GM21717 (cell line): ENCODE measurements around the gene CLMN.

Experiments used
- ATAC-seq: cut with Tn5 transposase; IDR thresholded peaks from one replicate; pipeline ENCODE4 v1.9.1; 2021; ENCODE audit warnings: mild to moderate bottlenecking, moderate library complexity; ENCODE audit not compliant: unreplicated experiment

The CLMN gene, protein sequence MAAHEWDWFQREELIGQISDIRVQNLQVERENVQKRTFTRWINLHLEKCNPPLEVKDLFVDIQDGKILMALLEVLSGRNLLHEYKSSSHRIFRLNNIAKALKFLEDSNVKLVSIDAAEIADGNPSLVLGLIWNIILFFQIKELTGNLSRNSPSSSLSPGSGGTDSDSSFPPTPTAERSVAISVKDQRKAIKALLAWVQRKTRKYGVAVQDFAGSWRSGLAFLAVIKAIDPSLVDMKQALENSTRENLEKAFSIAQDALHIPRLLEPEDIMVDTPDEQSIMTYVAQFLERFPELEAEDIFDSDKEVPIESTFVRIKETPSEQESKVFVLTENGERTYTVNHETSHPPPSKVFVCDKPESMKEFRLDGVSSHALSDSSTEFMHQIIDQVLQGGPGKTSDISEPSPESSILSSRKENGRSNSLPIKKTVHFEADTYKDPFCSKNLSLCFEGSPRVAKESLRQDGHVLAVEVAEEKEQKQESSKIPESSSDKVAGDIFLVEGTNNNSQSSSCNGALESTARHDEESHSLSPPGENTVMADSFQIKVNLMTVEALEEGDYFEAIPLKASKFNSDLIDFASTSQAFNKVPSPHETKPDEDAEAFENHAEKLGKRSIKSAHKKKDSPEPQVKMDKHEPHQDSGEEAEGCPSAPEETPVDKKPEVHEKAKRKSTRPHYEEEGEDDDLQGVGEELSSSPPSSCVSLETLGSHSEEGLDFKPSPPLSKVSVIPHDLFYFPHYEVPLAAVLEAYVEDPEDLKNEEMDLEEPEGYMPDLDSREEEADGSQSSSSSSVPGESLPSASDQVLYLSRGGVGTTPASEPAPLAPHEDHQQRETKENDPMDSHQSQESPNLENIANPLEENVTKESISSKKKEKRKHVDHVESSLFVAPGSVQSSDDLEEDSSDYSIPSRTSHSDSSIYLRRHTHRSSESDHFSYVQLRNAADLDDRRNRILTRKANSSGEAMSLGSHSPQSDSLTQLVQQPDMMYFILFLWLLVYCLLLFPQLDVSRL

DNA sequence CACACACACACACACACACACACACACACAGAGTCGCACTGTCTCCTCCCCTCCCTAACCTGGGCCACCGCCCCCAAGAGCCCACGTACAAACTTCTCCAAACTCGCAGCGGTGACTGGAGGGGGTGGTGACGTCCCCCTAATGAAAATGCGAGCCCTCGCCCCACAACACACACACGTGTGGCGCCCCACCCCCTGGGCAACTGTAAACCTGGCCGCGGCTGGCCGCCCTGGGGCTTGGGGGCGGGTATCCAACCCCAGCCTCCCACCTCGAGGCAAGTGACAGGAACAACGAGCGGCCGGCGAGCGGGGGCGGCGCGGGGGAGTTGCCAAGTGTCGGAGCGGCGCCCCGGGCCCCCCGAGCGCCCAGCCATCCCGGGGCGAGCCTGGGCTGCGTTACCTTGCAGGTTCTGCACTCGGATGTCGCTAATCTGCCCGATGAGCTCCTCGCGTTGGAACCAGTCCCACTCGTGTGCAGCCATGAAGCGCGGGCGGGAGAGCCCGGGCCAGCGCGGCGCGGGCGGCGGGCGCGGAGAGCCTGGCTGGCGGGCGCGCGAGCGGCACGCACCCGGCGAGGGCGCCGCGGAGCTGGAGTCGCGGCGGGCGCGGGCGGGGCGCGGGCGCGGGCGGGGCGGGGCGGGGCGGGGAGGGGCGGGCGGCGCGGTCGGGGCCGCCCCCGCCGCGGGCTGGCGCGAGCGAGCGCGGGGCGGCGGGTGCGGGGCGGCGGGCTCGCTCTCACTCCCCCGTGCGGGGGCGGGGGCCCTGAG lies at the start of gene CLMN:
Gene CLMN, minus strand, starts transcription at position 597 of the 766 bp plus-strand sequence. Its CDS starts 116 bp downstream, at position 481.
- ATAC-seq: no peak

DNA sequence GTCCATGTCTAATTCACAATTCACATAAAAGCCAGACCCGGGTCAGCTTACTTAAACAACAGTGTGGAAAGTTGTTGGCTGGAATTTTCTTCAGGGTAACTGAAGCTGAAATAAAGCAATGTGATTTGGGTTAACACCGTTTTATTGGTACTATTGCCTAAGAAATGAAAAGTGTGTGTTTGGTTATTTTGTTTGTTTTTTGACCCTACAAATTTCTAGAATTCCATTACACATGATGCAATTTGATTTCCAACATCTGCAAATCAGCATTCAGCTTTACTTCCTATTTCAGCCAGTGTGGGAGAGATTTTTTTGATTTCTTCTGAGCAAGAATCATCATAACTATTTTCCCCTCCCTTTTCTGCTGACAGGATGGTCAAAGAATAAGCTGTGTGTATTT lies 45.7 kb upstream of the CLMN start:
- ATAC-seq: no peak

DNA sequence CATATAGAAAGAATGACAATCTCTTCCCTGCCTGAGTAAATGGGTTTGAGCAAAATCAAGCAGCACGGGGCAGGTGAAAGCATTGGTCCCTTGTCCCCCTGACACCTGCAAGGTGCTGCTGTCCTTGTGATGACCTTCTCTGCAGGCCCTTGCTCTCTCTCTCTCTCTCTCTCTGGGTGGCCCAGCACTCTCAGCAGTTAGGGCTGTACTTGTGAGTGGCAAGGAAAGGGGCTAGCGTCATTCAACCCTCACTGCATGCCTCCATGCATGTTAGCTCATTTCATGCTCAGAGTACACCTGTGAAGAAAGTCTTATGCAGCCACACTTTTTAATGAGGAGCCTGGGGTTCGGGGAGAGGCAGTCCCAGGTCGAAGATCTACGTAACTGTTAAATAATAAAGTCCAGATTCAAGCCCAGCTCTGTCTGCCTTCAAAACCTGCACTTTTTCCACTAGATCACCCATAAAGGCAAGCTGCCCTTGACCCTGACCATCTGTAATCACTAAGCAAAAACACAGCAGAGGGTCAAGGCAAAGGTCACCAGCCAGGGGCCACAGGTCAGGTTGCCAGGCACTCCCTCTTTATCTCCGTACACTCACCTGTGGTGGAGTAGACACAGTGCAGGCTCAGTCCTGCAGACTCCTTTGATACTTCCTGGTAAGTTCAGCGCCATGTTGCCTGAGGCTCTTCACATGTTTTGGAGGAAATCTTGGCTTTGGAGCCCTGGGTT lies 44.9 kb upstream of the CLMN start:
- no peak for ATAC-seq

DNA sequence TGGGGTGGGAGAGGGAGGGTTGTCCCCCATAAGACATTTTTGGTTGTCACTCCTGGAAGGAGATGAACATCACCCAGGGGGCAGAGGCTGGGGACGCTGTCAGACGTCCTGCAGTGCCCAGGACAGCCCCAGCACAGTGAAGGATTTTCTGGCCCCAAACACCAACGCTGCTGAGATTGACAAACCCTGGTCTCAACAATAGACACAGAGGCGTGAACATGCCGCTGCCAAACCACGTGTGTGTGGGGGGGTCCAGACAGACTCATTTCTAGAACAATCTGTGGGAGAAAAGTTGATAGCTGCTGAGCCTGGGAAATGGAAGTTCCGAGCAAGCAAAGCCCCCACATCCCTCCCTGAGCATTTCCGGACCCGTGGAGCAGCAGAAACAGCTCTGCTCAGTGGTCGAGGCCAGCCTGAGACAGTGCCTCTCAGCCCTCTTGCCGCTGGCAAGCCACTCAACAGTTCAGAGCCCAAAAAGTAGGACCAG lies 43.8 kb upstream of the CLMN start:
- no peak for ATAC-seq

DNA sequence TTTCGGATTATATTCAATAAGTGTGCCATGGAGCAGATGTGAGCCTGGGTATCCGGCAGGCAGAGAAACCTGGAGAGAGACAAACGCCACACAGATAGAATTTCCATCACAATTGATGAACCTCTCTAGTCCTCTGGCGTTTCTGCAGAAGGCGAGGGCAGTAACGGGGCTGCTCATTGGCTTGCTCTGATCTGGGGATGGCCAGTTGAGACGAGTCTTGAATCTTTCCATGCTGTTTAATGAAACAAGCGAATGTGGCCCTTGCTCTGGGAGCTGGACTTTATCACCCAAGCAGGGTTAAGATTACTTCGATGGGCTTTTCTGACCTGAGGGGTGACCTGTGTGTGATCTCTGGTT lies 42.4 kb upstream of the CLMN start:
- ATAC-seq: no peak

DNA sequence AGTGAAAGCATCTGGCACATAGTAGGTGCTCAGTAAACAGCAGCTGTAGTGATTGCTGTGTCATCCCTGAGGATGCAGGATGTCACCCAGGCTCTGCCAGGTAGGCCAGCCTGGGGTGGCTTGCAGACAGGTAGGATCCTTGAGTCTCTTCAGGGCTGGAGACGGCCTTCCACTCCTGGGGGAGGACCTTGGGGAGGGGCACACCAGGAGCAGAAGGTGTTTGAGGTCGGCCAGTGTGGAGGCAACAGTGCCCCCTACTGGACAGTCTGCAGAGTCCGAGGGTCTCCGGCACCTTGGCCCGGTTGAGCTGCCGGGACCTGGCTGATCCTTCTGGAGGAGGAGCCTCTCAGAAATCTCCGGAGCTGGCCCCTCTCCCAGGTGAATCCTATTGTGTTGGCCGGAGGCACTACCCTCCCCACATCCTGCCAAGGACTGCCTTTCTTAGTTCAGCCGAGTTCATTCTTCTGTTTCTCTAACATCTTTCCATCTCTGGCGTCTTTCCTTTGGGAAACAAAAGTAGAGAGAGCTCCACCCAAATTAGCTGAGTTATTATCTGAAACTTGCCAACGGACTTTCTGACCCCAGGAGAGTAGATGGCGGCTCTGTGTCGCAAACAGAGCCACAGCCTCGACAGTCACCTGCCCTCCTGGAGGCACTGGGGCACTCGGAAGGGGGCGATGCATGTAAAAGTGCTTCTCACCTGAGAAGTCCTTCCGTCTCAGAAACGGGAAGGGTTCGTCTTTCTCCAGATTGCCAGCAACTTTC lies 41.8 kb upstream of the CLMN start:
- peak; percentile 68 for ATAC-seq

DNA sequence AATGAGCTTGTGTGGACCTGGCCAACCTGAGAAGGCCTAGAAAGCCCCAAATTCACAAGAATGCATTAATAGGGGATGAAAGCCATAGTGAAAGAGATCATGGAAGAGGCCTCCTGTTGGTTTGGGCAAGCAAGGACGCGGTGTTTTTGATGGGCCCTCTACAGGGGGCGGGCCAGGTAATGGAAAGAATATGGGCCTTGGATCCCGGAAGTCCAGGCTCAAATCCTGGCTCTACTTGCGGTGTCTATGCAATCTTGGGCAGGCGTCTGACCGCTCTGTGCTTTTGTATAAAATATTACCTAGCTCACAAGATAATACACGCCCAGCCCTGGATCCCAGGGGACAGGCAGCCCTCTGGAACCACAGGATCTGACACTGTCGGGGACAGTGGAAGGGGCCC lies 41.1 kb upstream of the CLMN start:
- no peak for ATAC-seq

DNA sequence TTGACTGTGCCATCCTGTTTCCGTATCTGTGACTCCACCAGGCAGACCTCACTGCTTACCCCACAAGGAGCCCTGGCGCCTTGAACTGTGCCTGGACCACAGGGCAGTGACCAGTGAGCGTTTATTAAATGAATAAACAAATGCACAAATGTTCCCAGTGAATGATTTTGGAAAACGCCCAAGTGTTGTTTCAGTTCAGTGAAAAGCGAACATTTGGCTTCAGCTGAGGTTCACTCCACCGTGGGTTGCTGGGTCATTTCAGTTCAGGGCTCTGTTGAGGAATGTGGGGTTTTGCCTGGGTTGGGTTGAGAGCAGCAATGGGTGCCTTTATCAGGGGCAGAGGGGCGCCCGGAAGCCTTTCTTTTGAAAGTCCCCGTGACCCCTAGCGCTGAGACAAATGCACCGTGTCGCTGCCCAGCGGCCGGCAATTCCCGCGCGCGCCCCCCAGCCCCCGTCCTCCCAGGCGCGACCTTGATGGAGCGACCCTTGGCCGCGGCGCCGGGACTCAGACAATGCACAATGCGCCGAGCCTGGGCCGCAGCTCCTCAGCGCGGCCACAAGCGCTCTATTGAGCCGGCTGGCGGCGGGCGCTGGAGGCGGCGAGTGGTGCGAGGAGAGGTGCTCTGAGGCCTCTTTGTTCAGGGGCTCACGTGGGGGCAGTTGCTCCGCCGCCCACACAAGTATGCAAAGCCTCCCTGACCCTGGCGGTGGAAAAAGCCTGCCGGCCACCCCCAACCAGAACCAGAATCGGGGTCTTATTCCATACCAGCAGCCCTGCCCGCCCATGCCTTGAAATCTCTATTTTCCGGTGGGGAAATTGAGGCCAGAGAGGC lies 40.5 kb upstream of the CLMN start:
- ATAC-seq: no peak

DNA sequence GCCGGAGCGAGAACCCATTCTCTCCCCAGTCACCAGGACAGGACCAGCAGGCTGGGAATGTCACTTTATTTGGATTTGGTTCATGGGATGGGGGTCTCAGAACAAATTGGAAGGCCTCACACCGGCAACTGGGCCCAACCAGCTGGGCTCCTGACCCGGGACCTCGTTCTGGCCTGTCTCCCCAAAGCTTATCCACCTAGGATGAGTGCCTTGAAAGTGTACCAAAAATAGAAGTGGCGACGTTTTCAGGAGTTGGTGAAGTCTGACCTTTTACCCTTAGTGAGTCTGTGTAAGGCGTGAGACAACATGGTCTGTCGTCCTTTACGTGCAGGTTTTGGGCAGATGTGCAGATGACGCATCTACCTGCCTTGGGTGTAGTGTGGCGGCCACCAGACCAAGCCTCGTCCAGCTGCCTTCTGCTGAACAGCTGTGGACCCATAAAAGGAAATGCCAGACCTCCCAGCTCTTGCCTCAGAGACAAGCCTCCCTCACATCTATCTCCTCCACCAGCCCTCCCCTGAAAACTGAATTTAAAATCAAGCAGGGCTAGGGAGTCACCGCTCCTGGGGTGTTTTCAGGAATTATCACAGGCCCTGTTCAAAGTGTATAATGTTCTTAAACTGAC lies 36.6 kb upstream of the CLMN start:
- ATAC-seq: no peak

DNA sequence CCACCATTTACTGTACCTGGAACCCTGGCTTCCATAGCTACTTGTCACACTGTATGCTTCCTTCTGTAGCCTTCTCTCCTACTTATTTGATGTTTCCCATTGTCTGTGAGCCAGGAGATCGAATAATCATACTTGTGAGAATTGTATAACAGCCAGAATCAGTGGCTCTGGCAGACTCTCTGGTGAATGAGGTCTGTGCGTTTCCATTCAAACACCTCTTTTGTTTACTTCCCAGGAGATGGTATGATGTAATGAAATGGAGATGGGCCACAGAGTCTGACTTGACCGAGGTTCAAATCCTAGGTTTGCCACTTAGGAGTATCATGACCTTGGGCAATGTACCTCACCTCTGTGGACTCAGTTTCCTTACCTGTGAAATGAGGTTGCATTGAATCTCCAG lies 35.7 kb upstream of the CLMN start:
- ATAC-seq: no peak

DNA sequence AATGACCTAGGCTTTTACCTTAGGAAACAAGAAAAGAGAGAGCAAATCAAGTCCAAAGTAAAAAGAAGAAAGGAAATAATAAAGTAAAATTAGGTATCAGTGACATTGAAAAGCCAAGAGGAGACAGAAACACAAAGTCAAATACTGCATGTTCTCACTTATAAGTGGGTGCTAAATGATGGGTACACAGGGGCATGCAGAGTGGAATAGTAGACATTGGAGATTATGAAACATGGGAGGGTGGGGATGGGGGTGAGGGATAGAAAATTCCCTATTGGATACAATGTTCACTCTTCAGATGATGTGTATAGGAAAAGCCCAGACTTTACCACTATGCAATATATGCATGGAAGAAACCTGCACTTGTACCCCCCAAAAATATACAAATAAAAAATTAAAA lies 35.1 kb upstream of the CLMN start:
- ATAC-seq: no peak

DNA sequence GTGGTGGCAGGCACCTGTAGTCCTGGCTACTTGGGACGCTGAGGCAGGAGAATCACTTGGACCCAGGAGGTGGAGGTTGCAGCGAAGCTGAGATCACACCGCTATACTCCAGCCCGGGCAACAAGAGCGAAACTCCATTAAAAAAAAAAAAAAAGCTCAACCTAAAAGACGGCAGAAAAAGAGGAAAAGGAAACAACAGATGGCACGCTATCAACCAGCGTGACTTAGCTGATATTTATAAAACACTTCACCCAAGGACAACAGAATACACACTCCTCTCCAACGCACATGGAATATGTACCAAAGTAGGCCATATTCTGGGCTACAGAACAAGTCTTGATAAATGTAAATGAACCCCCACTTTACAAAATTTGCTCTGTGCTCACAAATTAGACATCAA lies 34.0 kb upstream of the CLMN start:
- ATAC-seq: no peak

DNA sequence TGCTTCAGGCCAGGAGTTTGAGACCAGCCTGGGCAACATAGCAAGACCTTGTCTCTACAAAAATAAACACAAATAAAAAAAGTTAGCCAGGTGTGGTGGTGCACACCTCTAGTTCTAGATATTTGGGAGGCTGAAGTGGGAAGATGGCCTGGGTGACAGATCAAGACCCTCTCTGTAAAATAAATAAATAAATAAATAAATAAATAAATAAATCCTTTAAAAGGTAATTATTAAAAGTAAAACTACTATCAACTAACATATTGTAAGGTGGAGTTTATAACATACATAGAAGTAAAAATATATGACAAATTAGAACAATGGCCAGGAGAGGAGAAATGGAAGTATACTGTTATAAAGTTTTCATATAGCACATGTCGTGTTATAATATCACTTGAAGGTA lies 33.3 kb upstream of the CLMN start:
- no peak for ATAC-seq

DNA sequence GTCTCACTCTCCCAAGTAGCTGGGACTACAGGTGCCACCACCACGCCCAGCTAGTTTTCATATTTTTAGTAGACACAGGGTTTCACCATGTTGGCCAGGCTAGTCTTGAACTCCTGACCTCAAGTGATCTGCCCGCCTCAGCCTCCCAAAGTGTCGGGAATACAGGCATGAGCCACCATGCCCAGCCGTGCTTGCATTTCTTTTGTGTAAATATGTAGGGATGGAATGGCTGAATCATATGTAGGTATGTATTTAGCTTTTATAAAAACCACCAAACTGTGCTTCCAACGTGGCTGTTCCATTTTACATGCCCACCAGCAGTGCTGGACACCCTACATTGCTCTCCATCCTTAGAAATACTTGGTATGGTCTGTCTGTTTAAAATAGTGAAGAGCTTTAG lies 32.8 kb upstream of the CLMN start:
- no peak for ATAC-seq

DNA sequence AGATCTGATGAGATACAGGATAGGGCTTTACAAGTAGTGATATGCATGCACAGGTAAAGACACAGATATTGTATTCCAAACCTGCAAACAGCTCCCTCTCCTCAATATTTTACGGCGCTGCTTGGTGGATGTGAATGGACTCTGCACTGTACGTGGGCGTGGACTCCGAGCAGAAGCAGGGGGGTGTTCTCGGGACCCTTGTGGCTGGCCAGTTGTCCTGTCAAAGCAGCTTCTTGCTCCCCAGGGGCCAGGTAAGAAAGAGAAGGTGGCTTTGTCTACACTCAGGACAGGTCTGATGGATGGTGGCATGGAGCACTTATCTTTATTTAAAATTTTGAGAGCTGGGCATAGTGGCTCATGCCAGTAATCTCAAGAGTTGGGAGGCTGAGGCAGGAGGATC lies 29.5 kb upstream of the CLMN start:
- no peak for ATAC-seq

DNA sequence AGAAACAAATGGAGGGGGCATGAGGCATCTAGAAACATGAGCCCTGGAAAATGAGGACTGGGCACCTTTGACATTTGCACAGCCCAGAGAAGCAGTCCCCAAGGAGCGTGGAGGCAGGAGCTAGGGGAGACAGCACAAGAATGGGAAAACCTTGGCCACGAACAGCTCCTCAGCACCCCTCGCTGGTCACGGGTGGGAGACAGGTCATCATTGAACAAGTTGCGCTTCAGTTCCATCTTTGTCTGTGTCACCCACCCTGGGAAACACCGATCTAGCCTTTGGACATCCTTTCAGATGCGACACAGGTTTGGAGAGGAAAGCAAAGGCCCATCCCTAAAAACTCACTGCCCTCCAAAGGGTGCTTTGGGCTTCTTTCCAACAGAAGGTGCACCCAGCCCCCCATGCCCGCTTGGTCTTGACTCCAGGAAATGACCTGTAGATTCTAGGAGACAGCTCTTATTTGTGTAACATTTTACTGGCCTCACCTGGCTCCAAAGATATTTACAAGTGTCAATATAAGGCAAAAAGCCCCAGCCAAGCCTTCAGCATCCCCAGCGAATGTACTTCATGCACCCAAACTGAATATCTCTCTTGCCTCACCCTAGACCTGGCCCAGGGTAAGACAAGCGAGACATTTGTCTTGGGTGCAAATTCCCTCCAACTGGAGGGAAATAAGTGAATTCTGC lies 28.8 kb upstream of the CLMN start:
- no peak for ATAC-seq

DNA sequence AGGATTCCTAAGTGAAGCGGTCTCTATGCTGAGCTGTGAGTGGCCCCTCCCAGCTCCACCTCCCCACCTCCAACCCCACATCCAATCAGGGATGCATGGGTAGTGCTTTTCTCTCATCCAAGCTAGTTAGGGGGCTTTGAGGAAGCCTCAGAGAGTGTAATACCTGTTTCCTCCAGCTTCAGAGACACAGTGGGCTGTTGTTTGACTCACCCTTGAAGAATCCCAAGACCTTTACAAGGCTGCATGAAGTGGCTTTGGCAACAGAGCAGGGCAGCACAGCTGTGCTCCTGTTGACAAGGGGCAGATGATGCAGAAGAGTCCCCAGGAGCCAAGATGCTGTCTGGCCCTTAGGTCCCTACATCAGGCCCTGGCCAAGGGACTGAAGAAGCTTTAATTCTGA lies 27.1 kb upstream of the CLMN start:
- ATAC-seq: no peak

DNA sequence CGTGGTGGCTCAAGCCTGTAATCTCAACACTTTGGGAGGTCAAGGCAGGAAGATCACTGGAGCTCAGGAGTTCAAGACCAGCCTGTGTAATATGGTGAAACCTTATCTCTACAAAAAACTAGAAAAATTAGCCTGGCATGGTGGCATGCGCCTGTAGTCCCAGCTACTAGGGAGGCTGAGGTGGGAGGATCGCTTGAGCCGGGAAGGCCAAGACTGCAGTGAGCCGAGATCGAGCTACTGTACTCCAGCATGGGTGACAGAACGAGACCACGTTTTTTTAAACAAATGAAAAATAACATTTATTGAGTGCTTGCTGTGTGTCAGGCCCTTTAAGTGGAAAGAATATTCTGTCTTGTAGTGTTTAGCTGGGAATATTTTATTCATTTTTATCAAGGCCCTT lies 26.6 kb upstream of the CLMN start:
- ATAC-seq: no peak
